ENCODE data around the gene HSCB.

The HSCB gene

DNA sequence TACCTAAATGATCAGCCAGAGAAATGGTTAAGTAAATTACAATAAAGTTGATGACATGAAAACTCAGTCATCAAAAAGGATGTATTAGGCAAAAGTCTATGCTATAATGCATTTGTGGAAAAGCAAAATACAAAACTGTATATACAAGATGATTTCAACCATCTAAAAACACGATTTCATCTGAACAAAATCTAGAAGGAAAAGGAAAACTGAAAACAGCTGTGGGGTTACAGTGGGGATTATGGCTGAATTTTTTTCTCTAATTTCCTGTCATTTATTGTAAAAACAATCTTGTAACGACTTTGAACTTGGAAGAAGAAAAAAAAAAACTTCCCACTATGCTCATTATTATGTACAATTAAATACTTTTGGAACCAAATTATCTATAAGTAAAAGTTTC lies 30.5 kb upstream of the HSCB start:
- TF ChIP-seq, protein P1, sequence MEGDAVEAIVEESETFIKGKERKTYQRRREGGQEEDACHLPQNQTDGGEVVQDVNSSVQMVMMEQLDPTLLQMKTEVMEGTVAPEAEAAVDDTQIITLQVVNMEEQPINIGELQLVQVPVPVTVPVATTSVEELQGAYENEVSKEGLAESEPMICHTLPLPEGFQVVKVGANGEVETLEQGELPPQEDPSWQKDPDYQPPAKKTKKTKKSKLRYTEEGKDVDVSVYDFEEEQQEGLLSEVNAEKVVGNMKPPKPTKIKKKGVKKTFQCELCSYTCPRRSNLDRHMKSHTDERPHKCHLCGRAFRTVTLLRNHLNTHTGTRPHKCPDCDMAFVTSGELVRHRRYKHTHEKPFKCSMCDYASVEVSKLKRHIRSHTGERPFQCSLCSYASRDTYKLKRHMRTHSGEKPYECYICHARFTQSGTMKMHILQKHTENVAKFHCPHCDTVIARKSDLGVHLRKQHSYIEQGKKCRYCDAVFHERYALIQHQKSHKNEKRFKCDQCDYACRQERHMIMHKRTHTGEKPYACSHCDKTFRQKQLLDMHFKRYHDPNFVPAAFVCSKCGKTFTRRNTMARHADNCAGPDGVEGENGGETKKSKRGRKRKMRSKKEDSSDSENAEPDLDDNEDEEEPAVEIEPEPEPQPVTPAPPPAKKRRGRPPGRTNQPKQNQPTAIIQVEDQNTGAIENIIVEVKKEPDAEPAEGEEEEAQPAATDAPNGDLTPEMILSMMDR (IDR thresholded peaks at IDR 0.05; ENCODE audit: low read depth, low read length) = no peak
- no peak for DNase-seq (ENCODE audit: extremely low read depth, low read depth)

DNA sequence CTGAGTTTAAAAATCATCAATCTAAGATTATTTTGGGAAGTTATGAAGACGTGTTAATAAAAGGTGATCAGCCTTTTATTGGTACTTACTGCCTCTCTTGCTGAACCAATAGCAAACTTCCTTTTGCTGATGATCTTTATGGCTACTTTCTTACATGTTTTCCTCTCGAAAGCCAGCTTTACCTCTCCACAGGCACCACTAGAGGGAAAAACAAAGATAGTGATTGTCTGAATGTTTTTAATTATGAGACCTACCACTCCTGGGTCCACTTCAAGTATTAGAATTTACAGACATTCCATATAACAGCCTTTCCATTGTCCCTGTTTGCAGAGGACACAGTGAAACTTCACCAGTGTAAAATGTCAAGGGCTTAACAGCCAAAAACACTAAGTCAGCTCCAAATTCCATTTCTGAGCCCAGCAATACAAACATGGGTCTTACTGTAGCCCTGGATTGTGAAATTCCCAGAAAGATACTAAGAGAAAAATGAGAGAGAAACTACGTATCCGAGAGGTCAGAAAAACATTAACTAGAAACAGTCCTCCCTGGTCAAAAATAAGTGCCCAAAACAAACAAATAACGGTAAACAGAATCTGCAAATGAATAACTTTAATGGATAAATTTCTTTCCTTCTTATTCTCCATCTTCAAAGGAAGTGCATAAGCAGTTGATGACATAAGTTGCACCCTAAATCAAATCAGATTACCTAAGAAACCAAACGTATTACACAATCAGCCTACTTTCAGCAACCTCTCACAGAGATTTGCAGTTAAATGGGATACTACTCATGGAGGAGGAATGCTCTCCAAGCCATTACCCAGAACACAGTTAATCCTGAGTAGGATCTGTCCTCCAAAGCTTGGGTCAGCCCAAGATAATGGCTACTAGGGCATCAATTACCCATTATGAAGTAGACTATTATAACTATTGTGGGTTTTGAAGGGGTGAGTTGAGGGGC lies 29.7 kb upstream of the HSCB start:
- TF ChIP-seq, protein P1 (IDR thresholded peaks at IDR 0.05; ENCODE audit: low read depth, low read length) = peak; percentile 32

DNA sequence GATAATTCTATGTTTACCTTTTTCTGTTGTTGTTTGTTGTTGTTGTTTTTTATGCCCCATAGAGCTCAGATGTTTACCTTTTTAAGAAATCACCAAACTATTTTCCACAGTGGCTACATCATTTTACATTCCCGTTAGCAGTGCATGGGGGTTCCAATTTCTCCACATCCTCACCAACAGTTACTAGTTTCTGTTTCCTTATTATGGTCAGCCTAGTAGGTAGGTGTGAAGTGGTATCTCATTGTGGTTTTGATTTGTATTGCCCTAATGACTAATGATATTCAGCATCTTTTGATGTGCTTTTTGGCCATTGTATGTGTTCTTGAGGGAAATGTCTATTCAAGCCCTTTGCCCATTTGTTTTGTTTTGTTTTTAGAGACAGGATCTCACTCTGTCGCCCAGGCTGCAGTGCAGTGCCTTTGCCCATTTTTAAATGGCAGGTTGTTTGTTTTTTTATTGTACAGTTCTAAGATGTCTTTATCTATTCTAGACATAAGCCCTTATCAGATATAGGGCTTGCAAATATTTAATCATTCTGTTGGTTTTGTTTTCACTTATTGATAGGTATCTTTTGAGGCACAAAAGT lies 27.7 kb upstream of the HSCB start:
- no peak for DNase-seq (ENCODE audit: extremely low read depth, low read depth)
- TF ChIP-seq, protein P1 (IDR thresholded peaks at IDR 0.05; ENCODE audit: low read depth, low read length) = no peak

More for the DNA sequence above, 29.7 kb upstream of the HSCB start:
- DNase-seq (ENCODE audit: extremely low read depth, low read depth) = peak; percentile 88

DNA sequence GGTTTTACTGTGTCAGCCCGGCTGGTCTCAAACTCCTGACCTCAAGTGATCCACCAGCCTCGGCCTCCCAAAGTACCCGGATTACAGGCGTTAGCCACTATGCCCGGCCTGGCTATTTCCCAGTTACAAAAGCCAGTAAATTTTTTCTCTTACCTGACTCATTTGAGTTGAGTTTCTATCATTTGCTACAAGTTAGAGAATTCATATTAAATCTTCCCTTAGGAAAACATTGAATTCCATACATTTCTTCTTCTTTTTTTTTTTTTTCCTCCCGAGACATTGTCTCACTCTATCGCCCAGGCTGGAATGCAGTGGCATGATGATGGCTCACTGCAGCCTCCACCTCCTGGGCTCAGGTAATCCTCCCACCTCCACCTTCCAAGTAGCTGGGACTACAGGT lies 26.2 kb upstream of the HSCB start:
- TF ChIP-seq, protein P1 (IDR thresholded peaks at IDR 0.05; ENCODE audit: low read depth, low read length) = no peak
- no peak for DNase-seq (ENCODE audit: extremely low read depth, low read depth)

DNA sequence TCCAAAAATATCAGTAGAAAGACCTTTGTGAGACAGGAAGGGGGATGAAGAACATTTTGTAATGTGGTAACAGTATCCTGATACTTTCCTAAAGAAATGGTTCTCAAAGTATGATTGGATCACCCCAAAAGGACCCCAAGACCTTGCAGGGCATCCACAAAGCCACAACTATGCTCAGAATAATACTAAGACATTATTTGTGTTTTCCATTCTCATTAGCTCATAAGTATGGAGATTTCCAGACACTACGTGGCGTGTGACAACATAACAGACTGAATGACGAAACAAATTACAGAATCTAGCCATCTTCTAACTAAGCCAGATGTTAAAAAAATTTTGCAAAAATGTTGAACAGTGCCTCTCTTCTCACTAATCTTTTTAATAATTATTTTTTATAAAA lies 25.2 kb upstream of the HSCB start:
- DNase-seq (ENCODE audit: extremely low read depth, low read depth) = no peak
- TF ChIP-seq, protein P1 (IDR thresholded peaks at IDR 0.05; ENCODE audit: low read depth, low read length) = no peak

DNA sequence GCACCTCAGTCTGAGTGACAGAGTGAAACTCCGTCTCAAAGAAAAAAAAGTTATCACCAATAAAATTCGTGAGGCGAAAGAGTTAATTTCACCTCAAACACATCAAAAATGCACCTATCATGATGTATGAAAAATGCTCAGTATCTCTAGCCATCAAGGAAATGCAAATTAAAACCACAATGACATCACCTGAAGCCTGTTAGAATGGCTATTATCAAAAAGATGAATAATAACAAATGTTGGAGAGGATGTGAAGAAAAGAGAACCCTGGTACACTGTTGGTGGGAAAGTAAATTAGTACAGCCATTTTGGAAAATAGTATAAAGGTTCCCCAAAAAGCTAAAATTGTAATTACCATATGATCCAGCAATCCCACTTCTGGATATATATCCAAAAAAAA lies 23.8 kb upstream of the HSCB start:
- TF ChIP-seq, protein P1 (IDR thresholded peaks at IDR 0.05; ENCODE audit: low read depth, low read length) = no peak
- no peak for DNase-seq (ENCODE audit: extremely low read depth, low read depth)

DNA sequence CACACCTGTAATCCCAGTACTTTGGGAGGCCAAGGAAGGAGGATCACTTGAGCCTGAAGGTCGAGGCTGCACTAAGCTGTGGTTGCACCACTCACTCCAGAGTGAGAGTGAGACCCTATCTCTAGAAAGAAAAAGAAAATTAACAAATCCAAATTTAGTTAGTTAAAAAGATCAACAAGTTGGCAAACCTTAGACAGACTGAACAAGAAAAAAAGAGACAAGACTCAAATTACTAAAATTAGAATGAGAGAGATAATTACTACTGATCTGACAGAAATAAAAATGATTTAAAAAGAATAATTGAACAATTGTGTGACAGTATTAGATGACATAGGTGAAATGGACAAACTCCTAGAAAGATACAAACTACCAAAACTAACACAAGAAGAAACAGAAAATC lies 13.8 kb upstream of the HSCB start:
- DNase-seq (ENCODE audit: extremely low read depth, low read depth) = no peak
- TF ChIP-seq, protein P1 (IDR thresholded peaks at IDR 0.05; ENCODE audit: low read depth, low read length) = no peak
